GM19238 (cell line): Measurements from ENCODE around the gene KRT78.
A peak's percentile ranks its signal among the peaks of the same experiment; 100 is the strongest.
"Not testable (repeated sequence)": the region's sequence is repeated elsewhere in the genome, so short reads cannot be mapped to it uniquely, and the experiment has no call there.

Experiments used
- DNase-seq: peaks from one replicate; pipeline ENCODE4 v3.0.0; 2011; ENCODE audit warnings: low spot score; ENCODE audit not compliant: insufficient read length

KRT78 gene, protein sequence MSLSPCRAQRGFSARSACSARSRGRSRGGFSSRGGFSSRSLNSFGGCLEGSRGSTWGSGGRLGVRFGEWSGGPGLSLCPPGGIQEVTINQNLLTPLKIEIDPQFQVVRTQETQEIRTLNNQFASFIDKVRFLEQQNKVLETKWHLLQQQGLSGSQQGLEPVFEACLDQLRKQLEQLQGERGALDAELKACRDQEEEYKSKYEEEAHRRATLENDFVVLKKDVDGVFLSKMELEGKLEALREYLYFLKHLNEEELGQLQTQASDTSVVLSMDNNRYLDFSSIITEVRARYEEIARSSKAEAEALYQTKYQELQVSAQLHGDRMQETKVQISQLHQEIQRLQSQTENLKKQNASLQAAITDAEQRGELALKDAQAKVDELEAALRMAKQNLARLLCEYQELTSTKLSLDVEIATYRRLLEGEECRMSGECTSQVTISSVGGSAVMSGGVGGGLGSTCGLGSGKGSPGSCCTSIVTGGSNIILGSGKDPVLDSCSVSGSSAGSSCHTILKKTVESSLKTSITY

DNA sequence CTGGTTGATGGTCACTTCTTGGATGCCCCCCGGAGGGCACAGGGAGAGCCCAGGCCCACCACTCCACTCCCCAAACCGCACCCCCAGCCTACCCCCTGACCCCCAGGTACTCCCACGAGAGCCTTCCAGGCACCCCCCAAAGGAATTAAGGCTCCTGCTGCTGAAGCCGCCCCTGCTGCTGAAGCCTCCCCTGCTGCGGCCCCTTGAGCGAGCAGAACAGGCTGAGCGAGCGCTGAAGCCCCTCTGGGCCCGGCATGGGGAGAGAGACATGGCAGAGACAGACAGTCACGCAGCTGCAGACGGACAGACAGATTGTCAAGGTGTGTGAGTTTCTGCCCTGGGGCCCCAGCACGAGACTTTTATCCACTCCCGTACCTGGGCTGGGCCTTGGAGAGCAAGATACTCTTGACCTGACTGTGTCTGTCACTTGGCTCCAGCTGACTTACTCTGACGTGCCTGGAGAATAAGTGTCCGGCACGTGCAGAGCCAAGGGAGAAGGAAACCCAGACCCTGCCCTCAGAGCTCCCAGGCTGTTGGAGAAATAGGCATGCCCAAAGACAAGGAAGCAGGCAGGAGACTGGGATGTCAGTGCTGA is at the start of gene KRT78:
Gene KRT78, minus strand, starts transcription at position 334 of the 595 bp plus-strand sequence. Its CDS starts 64 bp downstream, at position 270.
- DNase-seq: no peak

DNA sequence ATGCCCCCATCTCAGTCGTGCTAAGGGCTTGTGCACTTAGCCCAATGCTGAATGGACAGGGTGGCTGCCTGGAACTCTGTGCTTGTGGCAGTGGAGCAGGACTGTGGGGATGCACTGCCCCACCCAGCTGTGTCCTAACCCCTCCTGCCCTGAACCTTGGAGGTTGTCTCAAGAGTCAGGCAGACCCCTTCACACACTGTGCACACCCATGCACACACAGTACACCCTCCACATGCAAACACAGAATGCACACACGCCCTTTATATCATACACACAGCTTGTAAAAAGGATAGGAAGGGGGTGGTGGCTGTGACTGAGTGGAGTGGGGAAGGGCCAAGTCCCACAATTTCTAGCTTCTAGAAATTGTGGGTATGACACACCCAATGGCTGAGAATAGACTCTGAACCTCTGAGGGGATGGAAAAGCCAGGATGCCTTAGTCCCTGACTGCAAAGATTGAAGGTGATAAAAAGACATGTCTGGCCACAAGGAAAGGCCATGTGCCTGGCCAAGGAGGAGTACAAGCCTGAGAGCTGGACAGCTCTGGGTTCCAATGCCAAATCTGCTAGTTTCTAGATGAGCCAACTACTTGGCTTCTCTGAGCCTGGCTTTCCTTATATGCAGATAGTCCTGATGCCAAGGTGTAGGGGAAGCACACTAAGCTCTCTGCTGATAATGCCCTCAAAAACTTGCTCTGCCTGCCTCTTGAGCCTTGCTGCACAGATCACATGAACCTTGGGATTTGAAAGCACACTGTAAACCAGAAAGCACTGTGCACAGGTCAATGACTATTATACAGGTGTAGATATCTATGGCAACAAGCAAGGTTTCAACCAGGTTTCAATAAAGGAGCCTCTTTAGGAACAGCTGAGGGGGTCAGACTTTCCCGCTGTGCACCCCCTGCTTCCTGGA is 47.7 kb upstream of the KRT78 start:
- no peak for DNase-seq

DNA sequence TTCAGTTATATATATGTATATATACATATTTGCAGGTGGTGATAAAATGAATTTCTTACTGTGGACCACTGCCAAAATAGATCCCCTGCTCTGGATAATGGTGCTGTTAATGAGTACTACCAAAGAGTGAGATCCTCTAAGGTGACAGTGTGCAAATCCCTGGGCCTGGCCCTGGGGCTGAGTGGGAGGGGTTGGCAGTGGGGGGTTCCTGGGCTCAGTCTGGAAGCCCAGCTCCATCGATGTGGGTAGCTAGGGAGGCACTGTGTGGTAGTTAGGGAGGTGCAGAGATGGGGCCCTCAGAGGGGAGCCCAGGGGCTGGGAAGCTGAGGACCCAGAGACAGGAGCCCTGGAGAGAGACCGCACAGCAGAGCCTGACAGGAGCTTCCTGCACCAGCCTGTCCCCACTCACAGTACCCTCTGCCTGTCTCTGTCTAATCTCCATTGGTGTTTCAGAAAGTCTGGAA is 47.0 kb upstream of the KRT78 start:
- no peak for DNase-seq

DNA sequence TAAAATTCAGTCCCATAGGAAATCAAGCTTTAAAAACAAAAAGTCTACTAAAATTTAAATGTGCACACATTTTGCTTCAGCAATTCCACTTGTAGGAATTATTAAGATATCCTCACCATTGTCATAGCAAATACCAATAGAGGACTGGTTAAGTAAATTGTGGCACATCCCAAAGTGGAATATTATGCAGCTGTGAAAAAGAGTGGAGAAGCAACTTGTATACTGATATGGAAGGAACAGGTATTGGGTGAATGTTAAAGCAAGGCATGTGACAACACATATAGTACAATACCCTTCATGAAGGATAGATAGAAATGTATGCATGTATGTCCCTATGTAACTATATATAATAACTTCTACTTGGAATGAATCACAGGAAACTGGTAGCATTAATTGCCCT is 44.2 kb upstream of the KRT78 start:
- DNase-seq: no peak

DNA sequence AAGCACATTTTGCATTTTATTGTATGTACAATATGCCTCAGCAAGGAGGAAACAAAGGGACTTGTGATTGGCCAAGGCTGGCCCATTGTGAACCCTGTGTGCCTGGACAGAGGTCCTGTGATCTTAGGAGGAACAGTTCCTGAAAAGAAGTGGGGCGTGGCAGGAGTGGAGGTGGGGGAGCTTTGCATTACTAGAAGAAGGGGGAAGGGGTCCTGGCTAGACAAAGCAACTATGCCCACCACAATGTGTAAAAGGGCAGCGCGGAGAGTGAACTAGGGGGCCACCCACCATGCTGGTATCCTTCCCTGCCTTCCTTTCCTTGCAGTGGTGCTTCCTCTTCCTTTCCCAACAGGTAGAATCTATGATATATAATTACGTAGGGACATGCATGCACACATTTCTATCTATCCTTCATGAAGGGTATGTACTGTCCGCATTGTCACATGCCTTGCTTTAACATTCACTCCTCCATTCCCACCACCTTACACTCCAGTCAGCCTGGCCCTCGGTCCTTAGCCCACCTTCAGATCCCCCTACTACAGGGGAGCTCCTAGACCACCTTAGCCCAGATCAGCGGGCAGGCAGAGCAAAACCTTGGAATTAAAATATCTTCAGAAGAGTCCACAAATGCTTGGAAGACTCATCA is 43.5 kb upstream of the KRT78 start:
- DNase-seq: no peak

DNA sequence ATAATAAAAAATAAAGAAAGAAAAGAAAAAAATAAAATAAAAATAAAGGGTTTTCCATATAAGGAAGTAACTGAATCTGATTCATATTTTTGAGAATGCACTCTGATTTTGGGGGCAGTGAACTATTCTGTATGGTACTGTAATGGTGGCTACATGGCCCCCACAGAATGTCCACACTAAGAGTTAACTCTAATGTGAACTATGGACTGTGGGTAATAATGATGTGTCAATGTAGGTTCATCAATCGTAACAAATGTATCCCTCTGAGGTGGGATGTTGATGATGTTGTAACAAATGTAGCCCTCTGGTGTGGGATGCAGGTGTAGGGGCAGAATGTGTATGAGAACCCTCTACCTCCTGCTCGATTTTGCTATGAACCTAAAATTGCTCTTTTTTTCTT is 42.2 kb upstream of the KRT78 start:
- no peak for DNase-seq

DNA sequence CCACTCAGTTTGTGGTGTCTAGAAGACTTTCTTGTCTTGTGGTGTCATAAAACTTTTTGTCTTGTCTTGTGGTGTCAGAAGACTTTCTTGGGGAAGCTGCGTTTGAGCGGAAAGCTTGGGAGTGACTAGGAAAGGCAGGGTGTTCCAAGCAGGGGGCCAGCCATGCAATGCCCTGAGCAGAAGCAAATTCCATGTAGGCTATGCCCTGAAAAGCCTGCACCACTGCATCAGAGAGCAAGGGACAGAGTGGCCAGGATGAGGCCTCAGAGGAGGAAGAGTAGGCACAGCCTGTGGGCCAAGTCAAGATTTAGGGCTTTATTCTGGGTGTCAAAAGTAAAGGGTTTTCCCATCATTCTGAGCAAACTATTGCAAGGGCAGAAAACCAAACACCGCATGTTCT is 41.6 kb upstream of the KRT78 start:
- DNase-seq: no peak

DNA sequence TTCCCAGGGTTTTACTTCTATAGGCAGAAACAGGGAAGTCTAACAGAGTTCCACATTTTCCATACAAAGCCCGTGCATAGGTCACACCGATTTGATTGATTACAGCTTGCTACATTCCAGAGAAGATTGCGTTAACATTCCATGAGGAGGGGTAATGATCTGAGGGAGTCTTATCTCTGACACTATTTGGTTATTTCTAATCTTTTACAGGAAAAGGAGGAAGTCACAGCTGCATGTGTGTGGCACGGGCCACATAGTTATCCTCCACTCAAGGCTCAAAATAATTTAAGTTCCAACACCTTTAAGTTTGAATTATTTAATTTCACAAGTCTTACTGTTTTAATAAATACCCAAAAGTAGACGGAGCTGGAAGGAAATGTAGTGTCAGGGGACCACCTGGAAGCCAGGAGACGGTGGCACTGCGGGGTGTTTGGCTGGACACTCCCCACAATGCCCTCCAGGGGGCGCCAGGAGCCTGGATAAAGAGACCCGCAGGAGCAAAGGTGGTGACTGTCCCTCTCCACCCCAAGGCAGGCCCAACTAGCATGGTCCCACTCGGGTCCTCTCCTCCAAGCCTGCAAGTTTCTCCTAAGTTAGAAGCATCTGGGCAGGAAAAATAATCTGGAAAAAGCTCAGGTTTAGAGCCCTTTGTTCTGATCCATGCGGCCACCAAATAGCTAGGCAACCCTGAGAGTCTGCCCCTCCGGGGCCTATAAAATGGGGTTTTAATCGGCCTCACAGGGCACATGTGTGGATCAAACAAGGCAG is 35.9 kb upstream of the KRT78 start:
- DNase-seq: peak; percentile 77

DNA sequence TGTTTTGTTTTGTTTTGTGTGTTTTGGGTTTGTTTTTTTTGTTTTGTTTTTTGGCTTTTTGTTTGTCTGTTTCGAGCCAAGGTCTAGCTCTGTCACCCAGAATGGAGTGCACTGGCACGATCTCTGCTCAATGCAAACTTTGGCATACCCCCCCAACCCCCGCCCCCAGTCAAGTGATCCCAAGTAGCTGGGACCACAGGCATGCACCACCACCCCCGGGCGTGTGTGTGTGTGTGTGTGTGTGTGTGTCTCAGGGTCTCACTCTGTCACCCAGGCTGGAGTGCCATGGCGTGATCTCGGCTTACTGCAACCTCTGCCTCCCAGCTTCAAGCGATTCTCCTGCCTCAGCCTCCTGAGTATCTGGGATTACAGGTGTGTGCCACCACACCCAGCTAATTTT is 31.7 kb upstream of the KRT78 start:
- DNase-seq: not testable (repeated sequence)

DNA sequence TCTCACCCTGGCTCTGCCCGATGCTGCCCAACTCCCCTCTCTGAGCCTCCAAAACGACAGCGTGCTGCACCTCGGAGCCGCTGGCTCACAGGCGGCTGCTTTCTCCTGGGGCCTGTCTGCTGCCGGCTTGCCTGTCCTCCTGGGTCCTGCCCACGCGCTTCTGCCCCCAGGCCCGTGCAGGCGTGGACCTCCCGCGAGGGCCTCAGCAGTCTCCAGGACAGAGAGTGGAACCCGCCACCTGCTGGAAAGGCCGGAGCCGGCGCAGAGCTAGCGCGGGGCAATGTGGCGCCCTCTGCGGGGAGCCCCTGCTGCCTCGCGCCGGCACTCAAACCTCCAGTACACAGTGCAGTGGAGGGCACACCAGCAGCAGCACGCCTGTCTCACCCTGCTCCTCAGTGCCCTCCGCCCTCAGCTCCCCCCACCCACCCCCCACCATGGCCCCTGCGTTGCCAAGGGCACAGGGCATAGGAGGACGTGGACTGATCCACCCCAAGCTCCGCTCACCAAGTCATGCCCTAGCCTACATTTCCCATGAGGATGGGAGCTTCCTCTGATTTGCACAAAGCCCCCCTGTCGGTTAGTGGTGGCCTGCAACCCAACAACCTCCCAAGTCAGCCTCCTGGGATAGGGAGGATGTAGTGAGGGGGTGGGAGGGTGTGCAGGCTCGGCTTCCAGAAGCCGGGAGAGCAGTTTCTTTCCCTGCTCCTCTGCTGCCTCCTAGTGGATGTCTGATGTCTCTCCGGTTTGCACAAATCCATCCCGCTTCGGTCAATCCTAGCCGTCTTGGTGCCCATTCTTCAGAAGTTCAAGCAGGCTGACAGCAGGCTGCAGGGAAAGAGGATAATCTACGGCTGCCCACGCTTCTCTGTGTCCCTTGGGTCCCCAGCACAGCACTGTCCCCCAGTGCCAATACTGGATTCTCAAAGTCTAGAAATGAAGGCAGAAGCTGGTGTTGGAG is 30.9 kb upstream of the KRT78 start:
- DNase-seq: no peak

DNA sequence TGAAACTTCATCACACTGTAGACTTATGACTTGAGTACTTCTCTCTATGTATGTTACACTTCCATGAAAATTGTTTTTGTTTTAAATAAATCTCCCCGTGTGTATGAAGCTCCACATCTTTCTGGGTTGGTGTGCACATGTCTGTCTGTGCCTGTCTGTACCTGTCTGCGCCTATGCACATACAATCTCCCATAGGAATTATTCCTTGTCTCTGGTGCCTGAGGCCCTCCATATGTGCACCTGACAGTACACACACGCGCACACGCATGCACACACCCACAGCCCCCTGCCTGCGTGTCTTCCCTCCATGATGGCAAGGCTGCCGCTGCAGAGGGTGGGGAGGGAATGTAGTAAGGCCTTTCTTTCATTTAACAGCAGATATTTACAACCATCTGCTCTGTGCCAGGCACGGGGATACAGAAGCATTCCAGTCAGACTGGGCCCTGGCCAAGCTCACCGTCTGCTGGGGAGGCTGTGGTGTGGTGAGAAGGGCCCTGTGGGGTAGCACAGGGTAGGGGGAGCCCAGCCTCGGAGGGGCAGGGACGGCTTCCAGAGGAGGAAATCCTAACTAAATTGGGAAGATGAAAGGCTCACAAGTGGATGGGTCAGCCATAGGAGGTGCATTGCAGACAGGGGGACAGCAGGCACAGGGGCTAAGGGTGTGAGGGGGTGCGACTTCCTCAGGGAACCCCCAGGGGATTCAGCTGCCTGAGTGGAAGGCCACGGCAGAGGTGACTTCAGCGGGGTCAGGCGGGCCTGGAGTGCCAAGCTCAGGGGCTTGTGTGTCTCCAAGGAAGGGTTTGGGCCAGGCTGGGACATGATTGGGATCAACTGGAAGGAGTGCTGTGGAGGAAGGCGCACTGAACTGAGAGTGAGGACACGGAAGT is 30.0 kb upstream of the KRT78 start:
- no peak for DNase-seq

DNA sequence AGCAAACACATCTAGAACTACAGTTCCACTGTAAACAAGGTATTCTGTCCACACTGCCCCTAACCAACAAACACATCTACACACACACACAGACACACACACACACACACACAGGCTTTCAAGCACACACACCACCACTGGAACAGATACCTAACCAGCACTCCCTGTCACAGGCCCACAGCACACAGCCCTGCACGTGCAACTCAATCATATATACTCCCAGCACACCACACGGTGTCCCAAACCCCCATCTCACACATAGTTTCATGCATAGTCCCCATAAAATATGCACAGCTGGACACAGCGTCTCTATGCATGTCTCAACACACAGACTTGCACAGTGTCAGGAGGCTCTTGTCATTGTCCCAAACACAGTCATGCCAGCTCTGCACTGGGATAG is 28.4 kb upstream of the KRT78 start:
- no peak for DNase-seq

DNA sequence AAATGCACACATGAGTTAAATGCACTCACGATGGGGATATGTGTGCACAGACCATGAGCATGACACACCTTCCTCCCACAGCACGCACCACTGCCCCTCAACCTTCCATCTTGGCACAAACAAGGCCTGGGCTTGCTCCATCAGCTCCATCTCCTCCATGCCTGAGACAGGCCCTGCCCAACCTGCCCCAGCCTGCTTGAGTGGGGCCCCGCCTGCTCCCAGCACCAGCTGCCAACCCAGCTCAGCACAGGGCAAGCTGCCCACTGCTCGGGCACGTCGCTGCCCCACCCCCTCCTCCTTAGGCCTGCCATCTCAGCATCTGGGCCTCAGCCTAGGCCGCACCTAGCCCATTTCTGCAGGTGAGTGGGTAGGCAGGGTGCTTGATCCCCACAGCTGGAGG is 27.6 kb upstream of the KRT78 start:
- no peak for DNase-seq

DNA sequence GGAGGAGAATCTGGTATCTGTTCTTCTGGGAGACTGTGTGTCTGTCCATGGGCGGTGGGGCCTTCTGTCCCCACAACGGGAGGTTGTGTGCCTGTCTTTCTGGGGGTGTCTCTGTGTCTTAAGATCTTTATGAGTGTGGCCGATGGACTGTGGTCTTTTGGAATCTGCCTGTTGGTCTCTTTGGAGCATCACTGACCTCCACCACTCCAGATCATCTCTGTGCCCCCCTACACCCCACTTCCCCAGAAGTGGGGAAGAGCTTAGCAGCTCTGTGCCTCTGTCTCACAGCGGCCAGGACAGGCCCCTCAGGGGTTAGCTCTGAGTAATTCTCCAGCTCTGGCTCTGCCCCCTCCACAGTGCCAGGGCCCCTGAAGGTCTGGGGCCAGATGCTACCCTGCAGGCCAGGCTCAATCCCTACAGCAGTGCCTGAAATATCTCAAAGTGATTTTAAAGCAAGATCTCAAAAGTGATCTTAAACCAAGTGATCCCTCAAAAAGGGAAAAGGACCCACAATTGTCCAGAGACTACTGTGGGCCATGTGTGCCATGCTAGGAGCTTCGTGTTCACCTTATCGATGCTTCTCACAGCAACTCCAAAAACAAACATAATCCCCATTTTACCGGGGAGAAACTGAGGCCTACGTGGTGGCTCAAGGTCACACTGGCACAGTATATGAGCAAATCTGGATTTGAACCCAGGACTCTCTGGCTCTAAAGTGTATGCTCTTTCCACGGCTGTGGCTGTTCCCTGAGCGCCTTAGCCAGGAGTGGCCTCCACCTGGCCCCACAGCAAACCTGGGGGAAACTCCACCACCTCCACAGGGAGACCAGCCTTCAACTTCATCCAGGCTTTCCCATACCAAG is 26.0 kb upstream of the KRT78 start:
- DNase-seq: no peak

DNA sequence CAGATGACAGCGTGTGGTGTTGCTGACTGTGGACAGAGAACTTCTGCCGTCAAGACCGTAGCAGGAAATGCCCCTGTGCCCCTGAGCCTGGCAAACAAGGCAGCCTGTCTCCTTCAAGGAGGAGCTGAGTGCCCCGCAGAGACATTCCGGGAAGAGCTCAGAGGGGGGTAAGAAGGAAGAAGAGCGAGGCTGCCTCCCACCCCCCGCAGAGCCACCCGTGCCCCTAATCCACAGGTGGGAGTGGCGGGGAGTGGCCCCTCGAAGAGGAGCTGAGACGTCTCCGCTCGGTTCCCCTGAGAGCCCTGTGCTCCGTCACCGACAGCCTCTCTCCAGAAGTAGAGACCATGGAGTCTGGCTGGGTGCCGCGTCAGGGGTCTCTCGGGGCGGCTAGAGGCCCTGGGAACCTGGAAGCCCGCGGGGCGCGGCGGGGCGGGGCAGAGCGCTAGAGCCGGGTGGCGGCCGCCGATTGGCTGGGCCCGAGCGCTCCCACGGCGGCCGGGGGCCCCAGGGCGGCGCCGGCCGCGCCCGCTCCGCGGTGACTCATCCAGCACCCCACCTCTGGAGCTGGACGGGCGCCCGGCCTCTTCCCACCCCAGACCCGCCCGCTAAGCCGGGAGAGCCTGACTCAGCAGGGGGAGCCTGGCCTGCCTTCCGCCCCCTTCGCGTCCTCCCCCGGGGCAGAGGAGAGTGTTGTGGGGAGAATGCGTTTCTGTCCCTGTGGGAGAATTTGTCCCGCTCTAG is 25.2 kb upstream of the KRT78 start:
- DNase-seq: no peak

DNA sequence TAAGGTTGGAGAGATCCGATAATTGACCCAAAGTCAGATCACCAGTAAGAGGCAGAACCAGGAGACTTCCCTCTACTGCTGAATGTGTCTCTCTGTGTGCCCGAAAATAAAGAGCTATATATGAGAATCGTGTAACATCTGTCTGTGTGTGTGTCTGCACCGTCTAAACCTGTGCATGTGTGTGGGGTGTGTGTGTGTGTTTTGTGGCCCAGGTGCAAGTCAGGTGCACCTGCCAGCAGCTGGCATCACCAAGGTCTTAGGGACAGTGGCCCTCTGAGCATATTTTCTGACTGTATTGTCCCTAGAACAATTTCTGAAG is 24.7 kb upstream of the KRT78 start:
- no peak for DNase-seq
